HepG2 (cell line): ENCODE results near the gene NKAIN2. TPM values are rescaled to one million over a fixed set of nuclear protein-coding genes. Genes with fewer than 3 reads are reported as not detected.
A peak's percentile ranks its signal among the peaks of the same experiment; 100 is the strongest.

ENCODE experiments used
- ATAC-seq: fragments of 200-7000 bp; cut with Tn5 transposase; 3 replicates; pipeline ENCODE4 v1.9.1; 2020; ENCODE audit warnings: mild to moderate bottlenecking, moderate library complexity
- BruUV-seq: library from RNA; stranded (reverse); fragments of 400-500 nt; replicated peaks from 2 replicates; lab custom pipeline; 2021; lab: Mats Ljungman, UMichigan
- CTCF ChIA-PET: fragments of 300-600 bp; formaldehyde crosslinking; extraction: SDS; loops from one replicate; lab custom pipeline; 2021; ENCODE audit warnings: low total read pairs, inconsistent platforms, low intra/inter-chr PET ratio; lab: Yijun Ruan, JAX
- POLR2A ChIA-PET: fragments of 350-600 bp; sonication (Branson Sonifier 250); formaldehyde crosslinking; loops from one replicate; lab custom pipeline; 2020; ENCODE audit warnings: antibody characterized with exemption, inconsistent platforms; lab: Yijun Ruan, JAX
- DNase-seq: peaks from one replicate; pipeline ENCODE4 v3.0.0-alpha.2; 2015; ENCODE audit warnings: low spot score
- FAIRE-seq: peaks from 3 replicates; lab custom pipeline; 2011; peaks lifted over from hg19 to GRCh38; lab: Jason Lieb, UNC
- H2AFZ ChIP-seq: one replicate; pipeline ENCODE4 v1.6.1; 2011; ENCODE audit warnings: low read length, inconsistent platforms
- H3K27ac ChIP-seq: fragments of 300-600 bp; 3 replicates; pipeline ENCODE4 v1.8.0; 2011; ENCODE audit warnings: mixed run types, mild to moderate bottlenecking, mixed read lengths, low read length, inconsistent platforms; ENCODE audit not compliant: insufficient read depth; ENCODE audit errors: extremely low read length
- H3K27me3 ChIP-seq, 2 experiments: fragments of 200-600 bp in 1 of 2; 2 replicates in 1 of 2; 3 replicates in 1 of 2; pipeline versions ENCODE4 v1.6.0 to v1.8.0; 2011; ENCODE audit warnings: low read length in 2 of 2, mild to moderate bottlenecking in 2 of 2, moderate library complexity in 2 of 2, inconsistent platforms in 1 of 2; ENCODE audit not compliant: insufficient read depth in 2 of 2, control insufficient read depth in 1 of 2
- H3K36me3 ChIP-seq, 2 experiments: fragments of 200-600 bp in 1 of 2; replicated peaks in 1 of 2; 2 replicates in 1 of 2; 3 replicates in 1 of 2; pipeline versions ENCODE4 v1.5.1 to v1.8.0; 2011; ENCODE audit warnings: low read length in 2 of 2, inconsistent platforms in 1 of 2; ENCODE audit not compliant: insufficient read depth in 2 of 2, control insufficient read depth in 1 of 2
- H3K4me1 ChIP-seq: 2 replicates; pipeline ENCODE4 v1.5.1; 2012; ENCODE audit warnings: low read length, inconsistent platforms; ENCODE audit not compliant: insufficient read depth
- H3K4me2 ChIP-seq: 2 replicates; pipeline ENCODE4 v1.6.0; 2011; ENCODE audit warnings: low read depth, low read length, inconsistent platforms
- H3K4me3 ChIP-seq, 3 experiments: fragments of 200-600 bp in 1 of 3; sonication (generic), shearing (Covaris generic) in 1 of 3; replicated peaks in 1 of 3; 2 replicates each; pipeline ENCODE4 v1.5.1; 2011 to 2016; ENCODE audit warnings: low read length in 3 of 3, inconsistent platforms in 2 of 3, low read depth in 2 of 3, mild to moderate bottlenecking in 2 of 3, control low read depth in 1 of 3, mixed read lengths in 1 of 3; ENCODE audit not compliant: insufficient read depth in 1 of 3
- H3K79me2 ChIP-seq: one replicate; pipeline ENCODE4 v1.6.1; 2011; ENCODE audit warnings: low read length, inconsistent platforms; ENCODE audit not compliant: insufficient read depth
- H3K9ac ChIP-seq: 2 replicates; pipeline ENCODE4 v1.6.0; 2011; ENCODE audit warnings: mild to moderate bottlenecking, low read depth, low read length, inconsistent platforms; ENCODE audit not compliant: insufficient read depth
- H3K9me3 ChIP-seq: 2 replicates; pipeline ENCODE4 v1.5.1; 2012; ENCODE audit warnings: mild to moderate bottlenecking, low read length
- H4K20me1 ChIP-seq: 2 replicates; pipeline ENCODE4 v1.6.0; 2011; ENCODE audit warnings: inconsistent platforms, mild to moderate bottlenecking, low read length, moderate library complexity; ENCODE audit not compliant: insufficient read depth
- ERF ChIP-seq: IDR thresholded peaks from 2 replicates; pipeline ENCODE4 v1.6.1; 2018; ENCODE audit warnings: missing biosample characterization, missing genetic modification reagents
- HCFC1 ChIP-seq: fragments of 150-350 bp; IDR thresholded peaks from 2 replicates; pipeline ENCODE4 v1.6.1; 2014; ENCODE audit warnings: low read depth, low read length
- RELA ChIP-seq: sonication (generic); formaldehyde crosslinking; IDR thresholded peaks from 2 replicates; pipeline ENCODE4 v1.4.0; 2020; ENCODE audit warnings: missing genetic modification reagents
- TSC22D2 ChIP-seq: sonication (generic); formaldehyde crosslinking; IDR thresholded peaks from 2 replicates; pipeline ENCODE4 v1.5.1; 2020; ENCODE audit warnings: missing genetic modification reagents, mild to moderate bottlenecking, borderline replicate concordance
- ZNF274 ChIP-seq: sonication (generic); formaldehyde crosslinking; IDR thresholded peaks from 2 replicates; pipeline ENCODE4 v1.5.1; 2020; ENCODE audit warnings: mild to moderate bottlenecking, missing genetic modification reagents
- ZNF282 ChIP-seq: fragments of 450-650 bp; IDR thresholded peaks from 2 replicates; pipeline ENCODE4 v1.6.1; 2018; ENCODE audit not compliant: partially characterized antibody
- ZNF3 ChIP-seq: IDR thresholded peaks from 2 replicates; pipeline ENCODE4 v1.7.0; 2017; ENCODE audit warnings: inconsistent platforms
- ZNF333 ChIP-seq: sonication (generic); formaldehyde crosslinking; IDR thresholded peaks from 2 replicates; pipeline ENCODE4 v1.4.0; 2020; ENCODE audit warnings: mild to moderate bottlenecking, missing genetic modification reagents, borderline replicate concordance
- ZNF589 ChIP-seq: sonication (generic); formaldehyde crosslinking; conservative IDR thresholded peaks from 2 replicates; pipeline ENCODE4 v1.8.0; 2022; ENCODE audit warnings: mild to moderate bottlenecking, moderate library complexity, missing genetic modification reagents
- ZNF772 ChIP-seq: sonication (generic); formaldehyde crosslinking; IDR thresholded peaks from 2 replicates; pipeline ENCODE4 v1.5.0; 2020; ENCODE audit warnings: mild to moderate bottlenecking, missing genetic modification reagents
- WGBS: methylation state at CpG from one replicate; pipeline ENCODE4 v1.1.6; 2017; ENCODE audit warnings: low lambda C conversion rate; 5-methylcytosine and 5-hydroxymethylcytosine counted together
- in situ Hi-C: cut with HindIII; loops from 2 replicates; pipeline ENCODE4 v1.10.0; 2017; ENCODE audit warnings: low pct_unique_long_range_greater_than_20kb; ENCODE audit not compliant: extremely low pct_ligation_motif_present
- intact Hi-C: fragments of 100-400 bp; cut with micrococcal nuclease; formaldehyde crosslinking; loops from one replicate; pipeline ENCODE4 v1.10.0; 2022; ENCODE audit not compliant: unreplicated experiment
- polyA plus RNA-seq, 8 experiments: library from polyadenylated mRNA; depleted of rRNA in 3 of 8; stranded (reverse) in 7 of 8; unstranded in 1 of 8; fragments of >200 nt; fragmentation: Illumina TruSeq in 4 of 8; extraction: Trizol in 4 of 8; gene quantifications; 2 replicates each; pipeline versions ENCODE4 v1.2.1 to v1.2.3, GENCODE V29; 2011 to 2016; ENCODE audit warnings: low read depth in 4 of 8, missing spikeins in 1 of 8, mixed read lengths in 1 of 8; ENCODE audit not compliant: insufficient read depth in 1 of 8
- total RNA-seq, 5 experiments: library from RNA; depleted of rRNA; stranded (reverse); fragments of >200 nt; fragmentation: Illumina TruSeq; extraction: Trizol; gene quantifications; 2 replicates each; pipeline ENCODE4 v1.2.3, GENCODE V29; 2016; ENCODE audit warnings: low read depth in 1 of 5
- TF ChIP-seq, protein P1 (sequence below): sonication (generic); formaldehyde crosslinking; IDR thresholded peaks from 2 replicates; pipeline ENCODE4 v1.5.0; 2020; ENCODE audit warnings: missing genetic modification reagents

NKAIN2 gene
- total and polyA plus RNA-seq, 2 of the 13 experiments (the other 11 are each of a cell fraction or from before 2014, with no cell fraction given): not detected

DNA sequence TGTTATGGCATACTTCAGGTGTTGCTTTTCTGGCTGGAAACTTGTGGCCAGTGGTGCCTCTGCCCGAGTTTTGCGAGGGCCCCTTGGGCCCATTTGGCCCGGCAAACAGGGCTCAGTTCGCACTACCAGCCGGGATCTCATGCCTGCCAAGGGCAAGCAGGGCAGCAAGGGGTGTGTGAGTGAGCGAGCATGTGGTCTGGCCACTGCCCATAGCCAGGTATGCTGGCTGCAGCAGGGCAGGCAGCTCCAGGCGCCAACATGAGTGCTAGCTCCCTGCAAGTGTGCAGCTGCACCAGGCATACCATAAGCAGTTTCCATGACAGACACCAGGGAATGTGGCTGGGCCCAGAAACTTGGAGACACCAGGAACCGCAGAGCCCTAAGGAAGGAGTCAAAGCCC, 389.5 kb downstream of the NKAIN2 start:
- Histone ChIP-seq H3K4me3 (no peak overlapping the region), H3K9me3 (no peaks in the 10 kb centered on the region), H3K27ac (no peak overlapping the region), H3K27me3 (no peaks in the 10 kb centered on the region), H3K4me1 (no peaks in the 10 kb centered on the region), H4K20me1 (no peaks in the 10 kb centered on the region), H3K79me2 (no peaks in the 10 kb centered on the region)
- intact Hi-C loops: no loop called here
- ATAC-seq (peak; percentile 63), DNase-seq (no peak), FAIRE-seq (no peak)
- BruUV-seq: no TSS peak
- 15% methylated on average over 6 of the region's 8 CpGs for whole genome bisulfite sequencing
- CTCF ChIA-PET: no interaction called here
- TF ChIP-seq ZNF3 (CRISPR knock-in tag): no peak
- TF ChIP-seq HCFC1: no peak
- no peak for TF ChIP-seq RELA (CRISPR knock-in tag)
- TF ChIP-seq ZNF282: no peak
- no peak for TF ChIP-seq ZNF333 (CRISPR knock-in tag)
- TF ChIP-seq, protein P1, sequence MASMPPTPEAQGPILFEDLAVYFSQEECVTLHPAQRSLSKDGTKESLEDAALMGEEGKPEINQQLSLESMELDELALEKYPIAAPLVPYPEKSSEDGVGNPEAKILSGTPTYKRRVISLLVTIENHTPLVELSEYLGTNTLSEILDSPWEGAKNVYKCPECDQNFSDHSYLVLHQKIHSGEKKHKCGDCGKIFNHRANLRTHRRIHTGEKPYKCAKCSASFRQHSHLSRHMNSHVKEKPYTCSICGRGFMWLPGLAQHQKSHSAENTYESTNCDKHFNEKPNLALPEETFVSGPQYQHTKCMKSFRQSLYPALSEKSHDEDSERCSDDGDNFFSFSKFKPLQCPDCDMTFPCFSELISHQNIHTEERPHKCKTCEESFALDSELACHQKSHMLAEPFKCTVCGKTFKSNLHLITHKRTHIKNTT: no peak
- no peak for TF ChIP-seq ERF (CRISPR knock-in tag)
- no peak for TF ChIP-seq ZNF589 (CRISPR knock-in tag)
- TF ChIP-seq ZNF772 (CRISPR knock-in tag): no peak
- no peak for TF ChIP-seq TSC22D2 (CRISPR knock-in tag)
- no peak for TF ChIP-seq ZNF274 (CRISPR knock-in tag)
- TF ChIP-seq, all 625 proteins: peak for 0
- in situ Hi-C loops: no loop called here
- Histone ChIP-seq H3K9ac (no peak overlapping the region), H2AFZ (no peak overlapping the region), H3K4me2 (no peak overlapping the region), H3K36me3 (no peaks in the 10 kb centered on the region)
- POLR2A ChIA-PET: no interaction called here
